HG03457 (cell line): ENCODE results near the gene STXBP2.

Experiments
- ATAC-seq: cut with Tn5 transposase; IDR thresholded peaks from one replicate; pipeline ENCODE4 v1.9.1; 2021; ENCODE audit warnings: moderate number of reproducible peaks; ENCODE audit not compliant: unreplicated experiment

Gene STXBP2

GRCh38 chr19:7636691-7637373 lies at the start of gene STXBP2:
Gene STXBP2 (plus strand): TSS chr19:7637110. CDS start chr19:7637150, 40 bp downstream.
- ATAC-seq, result no peak

DNA sequence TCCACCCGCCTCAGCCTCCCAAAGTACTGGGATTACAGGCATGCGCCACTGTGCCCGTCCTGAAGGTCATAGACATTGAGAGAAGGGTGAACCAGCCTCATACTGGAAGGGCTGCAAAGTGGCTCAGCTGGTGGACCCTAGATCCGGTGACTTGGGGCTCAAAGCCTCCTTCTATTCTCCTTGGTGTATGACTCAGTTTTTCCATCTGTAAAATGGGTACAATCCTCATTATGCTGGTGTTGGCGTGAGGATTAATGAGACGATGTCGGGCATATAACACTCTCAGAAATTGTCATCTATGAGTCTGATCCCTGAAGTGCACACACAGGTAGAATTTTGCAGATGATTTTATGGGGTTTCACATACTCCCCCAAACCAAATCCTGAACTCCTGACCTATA lies 47.1 kb upstream of the STXBP2 start:
- ATAC-seq, result no peak

GRCh38 chr19:7590256-7590655 lies 46.7 kb upstream of the STXBP2 start:
- no peak for ATAC-seq

DNA sequence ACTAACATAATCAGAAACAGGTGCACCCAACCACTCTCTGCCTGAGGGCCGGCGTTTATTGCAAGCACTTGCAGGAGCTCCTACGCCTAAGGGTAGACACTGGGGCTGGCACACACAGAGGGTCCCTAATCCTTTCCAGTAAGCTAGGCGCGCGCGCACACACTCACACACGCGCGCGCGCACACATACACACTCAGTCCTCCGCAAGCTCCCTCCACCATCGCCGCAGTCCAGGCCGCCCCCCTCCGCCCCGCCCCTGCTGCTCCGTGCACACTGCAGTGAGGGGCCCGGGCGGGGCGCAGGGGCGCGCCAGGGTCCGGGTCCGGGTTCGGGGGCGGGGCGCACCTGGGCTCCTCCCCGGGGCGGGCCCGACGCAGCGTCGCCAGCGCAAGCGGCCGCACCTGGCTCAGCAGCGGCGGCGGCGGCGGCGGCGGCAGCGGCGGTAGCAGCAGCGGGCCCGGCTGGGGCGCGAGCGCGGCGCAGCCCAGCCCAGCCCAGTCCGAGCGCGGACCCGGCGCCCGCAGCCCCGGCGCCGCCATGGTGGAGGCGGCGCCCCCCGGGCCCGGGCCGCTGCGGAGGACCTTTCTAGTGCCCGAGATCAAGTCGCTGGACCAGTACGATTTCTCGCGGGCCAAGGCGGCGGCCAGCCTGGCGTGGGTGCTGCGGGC lies 41.3 kb upstream of the STXBP2 start, which contains the start of gene CAMSAP3:
TSS of gene CAMSAP3 (plus strand) at position 398 of the 668 bp plus-strand sequence. CDS start at position 538, 140 bp downstream.
- ATAC-seq, result no peak

GRCh38 chr19:7596211-7596937 lies 40.5 kb upstream of the STXBP2 start:
- no peak for ATAC-seq

GRCh38 chr19:7597689-7598088 lies 39.2 kb upstream of the STXBP2 start:
- no peak for ATAC-seq

DNA sequence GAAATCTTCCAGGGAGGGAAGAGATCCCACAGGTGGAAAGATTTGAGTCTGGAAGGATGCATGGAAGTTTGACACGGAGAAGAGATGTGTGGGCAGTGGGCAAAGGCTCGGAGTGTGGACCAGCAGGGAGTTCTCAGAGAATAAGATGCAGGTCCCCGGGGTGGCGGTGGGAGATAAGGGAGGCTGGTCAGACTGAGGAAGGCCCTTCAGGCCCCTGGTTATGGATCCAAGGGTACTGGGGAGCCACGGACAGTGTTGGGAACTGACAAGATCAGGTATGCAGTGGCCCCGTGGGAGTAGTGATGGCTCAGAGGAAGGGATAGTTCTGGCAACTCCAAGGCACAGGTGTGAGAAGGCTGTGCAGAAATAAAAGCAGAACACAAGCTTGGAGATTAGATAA lies 38.7 kb upstream of the STXBP2 start:
- ATAC-seq, result no peak

DNA sequence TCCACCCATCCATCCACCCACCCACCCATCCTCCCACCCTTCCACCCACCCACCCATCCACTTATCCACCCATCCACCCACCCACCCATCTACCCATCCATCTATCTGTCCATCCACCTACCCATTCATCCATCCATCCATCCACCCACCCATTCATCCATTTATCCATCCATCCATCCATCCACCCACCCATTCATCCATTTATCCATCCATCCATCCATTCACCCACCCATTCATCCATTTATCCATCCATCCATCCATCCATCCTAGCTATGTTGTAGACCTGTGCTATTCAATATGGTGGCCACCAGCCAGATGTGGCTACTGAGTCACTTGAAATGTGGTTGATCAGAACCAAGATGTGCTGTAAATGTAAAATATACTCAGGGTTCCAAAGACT lies 36.2 kb upstream of the STXBP2 start:
- ATAC-seq, result no peak

DNA sequence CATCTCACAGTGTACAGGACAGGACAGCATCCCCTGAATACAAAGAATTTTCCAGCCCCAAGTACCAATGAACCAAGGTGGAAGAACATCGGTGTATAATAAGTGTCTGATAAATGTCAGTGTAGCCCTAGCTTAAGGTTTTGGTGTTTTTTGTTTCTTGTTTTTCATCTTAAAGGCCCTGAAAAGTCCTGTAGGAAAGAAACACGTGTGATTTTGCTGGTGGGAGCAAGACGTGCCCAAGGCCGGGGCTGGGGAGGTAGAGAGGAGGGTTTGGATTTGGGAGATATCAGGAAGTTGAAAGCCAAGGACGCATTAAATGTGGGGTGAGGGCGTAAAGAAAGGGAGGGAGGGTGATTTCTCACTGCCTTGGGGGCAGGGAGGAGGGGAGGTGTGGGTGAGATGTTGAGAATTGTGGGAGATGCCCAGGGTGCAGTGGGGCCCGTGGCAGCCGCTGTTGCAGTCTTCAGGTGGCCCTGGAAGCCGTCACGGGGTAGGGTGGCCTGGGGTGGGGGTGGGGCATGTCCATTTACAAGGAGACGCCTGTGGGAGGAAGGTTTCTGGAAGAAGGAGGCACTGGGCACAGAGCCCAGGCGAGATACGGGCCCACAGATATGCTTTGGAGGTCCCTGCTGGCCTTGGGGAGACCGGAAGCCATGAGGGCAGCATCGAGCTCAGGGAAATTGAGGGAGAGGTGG lies 34.5 kb upstream of the STXBP2 start:
- no peak for ATAC-seq

GRCh38 chr19:7602935-7603497 lies 33.9 kb upstream of the STXBP2 start:
- ATAC-seq, result no peak

- ATAC-seq, result no peak
These were observed 33.0 kb upstream of the STXBP2 start for GRCh38 chr19:7603919-7604318.

- ATAC-seq, result no peak
These were observed 31.3 kb upstream of the STXBP2 start for GRCh38 chr19:7605490-7606222.

DNA sequence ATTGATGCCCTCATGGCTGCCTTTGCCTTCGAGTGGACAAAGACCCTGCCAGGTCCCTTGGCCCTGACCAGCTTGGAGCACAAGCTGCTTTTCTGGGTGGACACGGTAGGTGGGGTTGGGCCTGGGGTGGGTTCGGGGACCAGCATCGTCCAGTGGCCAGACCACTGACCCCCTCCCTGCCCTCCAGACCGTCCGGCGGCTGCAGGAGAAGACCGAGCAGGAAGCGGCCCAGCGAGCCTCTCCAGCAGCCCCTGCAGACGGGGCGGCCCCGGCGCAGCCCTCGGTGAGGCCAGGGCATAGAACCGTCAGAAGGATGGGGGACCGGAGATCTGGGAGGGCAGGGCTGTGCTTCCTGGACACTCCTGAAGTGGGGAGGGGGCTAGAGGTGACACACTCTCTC lies 30.6 kb upstream of the STXBP2 start:
- ATAC-seq, result no peak

- no peak for ATAC-seq
These were observed 29.6 kb upstream of the STXBP2 start for GRCh38 chr19:7607212-7607873.

DNA sequence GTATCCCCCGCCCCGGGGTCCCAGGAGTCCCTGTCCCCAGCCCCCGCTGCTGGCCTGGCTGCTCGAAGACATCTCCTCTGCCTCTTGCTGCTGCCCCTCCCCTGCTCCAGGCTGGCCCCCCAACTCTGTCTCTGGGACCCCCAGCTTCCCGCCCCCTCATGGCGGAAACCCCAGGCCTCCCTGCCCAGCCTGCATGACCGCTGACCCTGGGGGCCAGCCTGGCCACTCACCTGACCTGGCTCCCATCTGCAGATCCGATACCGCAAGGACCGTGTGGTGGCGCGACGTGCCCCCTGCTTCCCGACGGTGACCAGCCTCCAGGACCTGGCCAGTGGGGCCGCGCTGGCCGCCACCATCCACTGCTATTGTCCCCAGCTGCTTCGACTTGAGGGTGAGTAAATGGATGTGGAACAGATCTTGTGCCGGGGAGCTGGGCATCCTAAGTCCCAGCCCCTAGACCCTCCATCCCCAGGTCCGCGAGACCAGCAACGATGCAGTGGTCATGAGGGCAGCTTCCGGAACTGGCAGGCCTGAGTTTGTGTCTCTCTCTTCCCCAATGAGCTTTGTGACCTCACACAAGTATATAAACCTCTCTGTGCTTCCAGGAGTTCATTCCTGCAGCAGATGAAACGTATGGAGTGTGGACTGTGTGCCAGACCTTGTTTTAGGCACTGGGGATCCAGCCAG lies 28.9 kb upstream of the STXBP2 start:
- no peak for ATAC-seq

DNA sequence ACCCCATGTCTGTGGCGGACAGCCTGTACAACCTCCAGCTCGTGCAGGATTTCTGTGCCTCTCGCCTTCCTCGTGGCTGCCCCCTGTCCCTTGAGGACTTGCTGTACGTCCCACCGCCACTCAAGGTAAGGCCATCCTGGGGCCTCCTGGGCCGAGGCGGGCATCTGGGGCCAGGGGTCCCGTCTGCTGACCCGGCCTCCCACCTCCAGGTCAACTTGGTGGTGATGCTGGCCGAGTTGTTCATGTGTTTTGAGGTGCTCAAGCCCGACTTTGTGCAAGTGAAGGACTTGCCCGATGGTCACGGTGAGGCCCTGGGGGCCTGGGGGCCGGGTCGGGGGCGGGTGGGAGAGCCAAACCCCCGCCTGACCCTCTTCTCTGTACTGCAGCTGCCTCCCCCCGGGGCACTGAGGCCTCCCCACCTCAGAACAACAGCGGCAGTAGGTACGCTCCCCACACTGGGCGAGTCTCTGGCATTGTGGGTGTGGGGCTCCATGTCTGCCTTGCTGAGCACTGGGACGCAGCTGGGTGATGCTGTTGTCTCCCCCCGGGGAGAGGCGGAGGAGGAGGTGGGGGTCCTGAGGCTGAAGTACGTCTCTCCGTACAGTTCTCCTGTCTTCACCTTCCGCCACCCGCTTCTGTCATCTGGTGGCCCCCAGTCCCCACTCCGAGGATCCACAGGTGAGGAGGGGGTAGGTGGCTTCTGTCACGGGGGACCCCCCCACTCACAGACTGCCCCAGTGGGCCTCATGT lies 26.2 kb upstream of the STXBP2 start:
- no peak for ATAC-seq

- no peak for ATAC-seq
These were observed 25.2 kb upstream of the STXBP2 start for GRCh38 chr19:7611541-7612279.
